GM03348 (cell line): ENCODE measurements around the gene ITPKA.
A peak's percentile ranks its signal among the peaks of the same experiment; 100 is the strongest.

Experiments
- DNase-seq: peaks from one replicate; pipeline ENCODE4 v3.0.0; 2012; ENCODE audit warnings: low spot score

Gene ITPKA

DNA sequence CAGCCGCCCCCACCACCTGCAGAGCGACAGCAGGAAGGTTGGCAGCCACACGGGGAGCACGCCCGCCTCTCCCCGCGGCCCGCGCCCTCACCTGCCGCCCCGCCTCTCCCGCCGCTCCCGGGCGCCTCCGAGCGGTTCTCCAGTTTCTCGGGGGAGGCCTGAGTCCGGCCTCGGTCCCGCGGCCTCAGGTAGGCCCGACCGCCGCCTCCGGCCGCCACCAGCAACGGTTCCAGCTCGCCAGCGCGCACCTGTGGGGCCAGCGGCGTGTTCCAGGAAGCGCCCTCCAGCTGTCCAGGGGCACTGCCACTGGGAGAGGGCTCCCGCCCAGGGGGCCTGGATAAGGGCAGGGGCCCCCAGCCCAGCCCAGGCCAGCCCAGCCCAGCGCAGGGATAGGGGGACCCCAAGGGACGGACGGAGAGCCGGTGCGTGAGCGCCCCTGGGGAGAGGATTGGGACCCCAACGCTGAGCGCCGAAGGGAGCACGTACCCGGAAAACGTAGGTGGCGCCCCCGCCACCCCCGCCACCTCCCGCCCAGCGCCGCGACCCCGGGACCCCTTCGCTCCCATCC lies 17.7 kb downstream of the ITPKA start:
- no peak for DNase-seq

DNA sequence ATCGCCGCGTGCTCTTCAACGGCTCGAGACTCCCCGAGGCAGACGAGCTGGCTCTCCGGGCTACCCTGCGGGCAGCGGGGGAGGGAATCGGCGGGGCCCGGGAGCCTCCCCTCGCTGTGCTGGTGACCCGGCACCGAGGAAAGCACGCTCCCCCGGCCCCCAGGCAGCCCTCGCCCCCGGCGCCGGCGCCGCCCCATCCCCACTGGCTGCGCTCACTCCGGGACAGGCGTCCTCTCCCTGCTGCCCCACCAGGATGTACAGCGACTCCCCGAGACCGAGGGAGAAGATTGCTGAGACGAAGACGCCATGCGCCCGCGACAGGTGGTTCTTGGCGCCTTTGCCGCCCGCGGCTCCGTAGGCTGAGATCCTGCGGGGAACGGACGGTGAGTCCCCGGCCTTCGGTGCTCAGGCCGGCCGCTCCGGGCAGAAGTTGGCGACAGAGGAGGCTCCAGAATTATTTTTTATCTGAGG lies 18.3 kb downstream of the ITPKA start:
- DNase-seq = no peak

DNA sequence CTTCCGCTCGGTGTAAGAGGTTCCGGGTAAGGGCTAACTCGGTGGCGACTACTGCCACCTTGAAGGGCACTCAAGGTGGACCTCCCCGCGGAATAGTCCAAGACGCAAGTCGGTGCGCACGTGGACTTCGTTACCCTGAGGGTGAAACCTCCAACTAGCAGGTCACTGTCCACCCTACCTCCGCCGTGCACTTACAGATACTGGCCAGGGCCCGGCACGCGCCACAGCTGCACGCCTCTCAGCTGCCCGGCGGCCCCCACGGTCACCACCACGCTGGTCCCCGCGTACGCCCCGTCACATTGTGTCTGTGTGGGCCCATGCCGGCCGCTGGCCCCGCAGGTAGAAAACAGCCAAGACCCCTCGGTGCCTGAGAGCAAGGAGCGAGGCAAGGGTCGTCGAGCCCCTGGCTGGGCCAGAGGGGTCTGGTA lies 18.9 kb downstream of the ITPKA start:
- DNase-seq = no peak

DNA sequence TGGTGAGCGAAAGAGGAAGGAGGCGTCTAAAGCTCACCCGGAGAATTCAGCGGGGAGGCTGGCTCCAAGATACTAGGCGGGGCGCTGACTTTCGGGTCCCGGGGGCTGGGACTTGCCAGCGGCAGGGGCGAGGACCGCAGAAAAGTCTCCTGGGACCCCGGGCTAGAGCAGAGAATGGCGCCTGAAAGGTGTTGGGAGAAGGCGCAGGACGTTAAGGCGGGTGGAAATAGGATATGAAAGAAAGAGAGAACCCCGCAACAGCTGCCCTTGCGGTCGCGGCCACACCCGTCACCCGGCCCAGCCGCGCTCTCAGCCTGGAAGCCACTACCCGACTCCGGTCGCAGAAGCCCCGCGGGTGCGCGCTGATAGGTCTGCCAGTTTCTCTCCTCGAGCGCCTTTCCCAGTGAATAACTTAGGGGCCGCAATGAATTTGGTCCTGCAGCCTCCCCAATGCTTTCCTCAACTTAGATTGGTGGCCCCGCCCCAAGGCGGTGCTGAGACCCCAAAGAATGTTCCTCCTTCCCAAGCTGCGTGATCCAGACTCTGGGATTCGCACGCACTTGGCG lies 19.3 kb downstream of the ITPKA start:
- DNase-seq = peak; percentile 50

DNA sequence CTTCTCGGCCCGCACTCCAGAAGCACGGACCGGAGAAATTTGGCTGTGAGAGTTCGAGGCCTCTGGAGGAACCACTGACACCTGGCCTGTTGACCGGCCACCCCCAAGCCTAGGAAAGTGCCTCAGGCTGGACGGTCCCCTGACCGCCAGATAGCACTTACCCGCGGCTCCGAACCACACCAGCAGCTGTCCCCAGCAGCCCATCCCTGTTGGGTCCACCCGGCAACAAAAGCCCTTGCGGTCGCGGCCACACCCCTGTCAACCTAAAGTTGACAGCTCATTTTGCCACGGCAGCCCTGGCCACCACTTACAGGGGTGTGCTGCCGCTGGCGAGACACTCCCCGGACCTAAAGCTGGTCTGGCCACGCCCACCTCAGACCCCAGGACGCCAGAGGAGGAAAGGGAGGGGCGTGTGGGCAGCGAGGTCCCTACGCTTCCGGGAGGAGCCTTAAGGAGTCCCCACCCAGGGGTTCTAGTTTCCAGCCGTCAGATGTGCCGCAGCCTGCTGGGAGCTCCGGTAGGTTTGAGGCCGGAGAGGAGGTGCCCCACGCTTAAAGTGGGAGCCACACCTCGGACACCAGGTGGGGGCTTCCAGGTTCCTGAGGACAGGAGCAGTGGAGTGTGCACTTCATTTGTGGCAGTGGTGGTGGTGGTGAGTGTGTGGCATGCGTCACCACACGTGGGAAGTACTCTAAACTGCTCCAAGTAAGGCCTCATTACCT lies 20.0 kb downstream of the ITPKA start, which contains the start of gene LTK:
TSS of gene LTK (minus strand) at position 322 of the 722 bp plus-strand sequence. CDS start at position 204, 118 bp downstream.
- DNase-seq = no peak

DNA sequence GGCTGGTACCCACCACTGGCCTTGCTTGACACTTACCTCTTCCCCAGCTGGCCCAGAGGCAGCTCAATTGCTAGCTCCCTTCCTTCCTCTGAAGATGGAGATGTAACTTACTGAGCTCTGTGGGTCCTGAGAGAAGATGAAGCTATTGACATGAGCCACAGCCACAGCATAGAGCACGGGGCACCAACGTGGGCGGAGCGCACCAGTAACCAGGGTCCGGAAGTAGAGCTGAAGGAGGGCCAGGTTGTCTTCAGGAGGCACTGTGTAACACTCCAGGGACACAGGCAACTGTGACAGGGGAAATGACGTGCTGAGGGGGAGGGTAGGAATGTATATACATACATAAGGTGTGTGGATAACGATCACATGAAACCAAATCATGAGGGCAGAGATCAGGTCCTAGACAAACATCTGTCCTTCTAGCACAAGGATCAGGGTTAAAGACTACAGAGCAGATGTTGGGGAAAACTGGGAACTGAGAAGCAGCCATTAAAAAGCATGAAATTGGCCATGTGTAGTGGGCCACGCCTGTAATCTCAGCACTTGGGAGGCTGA lies 24.3 kb downstream of the ITPKA start:
- no peak for DNase-seq

DNA sequence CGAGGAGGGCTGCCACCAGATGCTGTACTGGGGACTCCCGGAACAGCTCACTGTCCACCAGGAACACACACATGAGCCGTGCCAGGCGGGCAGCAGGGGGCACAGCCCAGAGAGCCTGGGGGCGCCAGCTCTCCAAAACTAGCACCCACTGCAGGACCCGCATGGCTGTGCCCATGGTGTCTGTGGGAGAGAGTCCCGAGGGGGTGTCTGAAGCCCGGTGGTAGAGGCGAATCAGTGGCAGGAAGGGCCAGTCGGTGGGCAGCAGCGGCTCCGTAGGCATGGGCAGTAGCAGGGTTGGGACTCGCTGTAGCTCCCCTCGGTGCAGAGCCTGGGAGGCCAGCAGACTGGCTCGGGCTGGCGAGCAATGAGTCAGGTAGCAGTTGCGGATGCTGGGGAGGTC lies 27.0 kb downstream of the ITPKA start:
- DNase-seq = no peak

DNA sequence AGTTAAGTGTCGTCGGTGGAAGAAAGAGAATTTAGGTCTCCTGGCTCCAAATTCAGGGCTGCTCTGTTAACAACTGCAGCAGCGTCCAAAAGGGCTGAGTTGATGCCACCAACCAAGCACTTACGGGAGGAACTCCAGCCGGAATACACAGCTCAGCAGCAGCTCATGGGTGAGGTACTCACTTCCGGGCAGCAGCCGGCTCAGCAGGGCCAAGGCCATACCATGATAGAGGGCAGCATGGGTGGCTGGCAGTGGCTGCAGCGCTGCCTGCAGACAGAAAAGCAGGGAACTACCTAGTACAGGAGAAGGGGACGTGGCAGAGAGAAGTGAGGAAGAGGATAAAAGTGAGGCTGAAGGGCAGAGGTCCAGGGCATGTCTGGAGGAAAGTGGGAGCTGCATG lies 27.9 kb downstream of the ITPKA start:
- no peak for DNase-seq

DNA sequence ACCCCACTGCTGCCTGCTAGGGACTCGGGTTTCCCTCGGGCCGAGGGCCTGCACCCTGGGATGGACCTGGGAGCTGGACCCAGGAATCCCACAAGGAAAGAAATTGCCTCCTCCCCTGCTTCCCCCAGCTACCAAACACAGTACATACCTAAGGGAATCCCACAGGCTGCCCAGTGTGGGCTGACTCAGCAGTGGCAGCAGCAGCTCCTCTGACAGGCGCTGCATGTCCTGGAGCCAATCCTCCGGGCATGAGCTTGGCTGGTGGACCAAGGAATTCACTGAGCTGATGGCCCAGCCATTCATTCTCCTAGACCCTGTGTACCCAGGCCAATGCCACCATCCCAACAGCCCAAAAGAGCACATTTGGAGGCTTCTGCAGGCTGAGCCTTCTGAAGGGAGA lies 29.4 kb downstream of the ITPKA start:
- DNase-seq = no peak

DNA sequence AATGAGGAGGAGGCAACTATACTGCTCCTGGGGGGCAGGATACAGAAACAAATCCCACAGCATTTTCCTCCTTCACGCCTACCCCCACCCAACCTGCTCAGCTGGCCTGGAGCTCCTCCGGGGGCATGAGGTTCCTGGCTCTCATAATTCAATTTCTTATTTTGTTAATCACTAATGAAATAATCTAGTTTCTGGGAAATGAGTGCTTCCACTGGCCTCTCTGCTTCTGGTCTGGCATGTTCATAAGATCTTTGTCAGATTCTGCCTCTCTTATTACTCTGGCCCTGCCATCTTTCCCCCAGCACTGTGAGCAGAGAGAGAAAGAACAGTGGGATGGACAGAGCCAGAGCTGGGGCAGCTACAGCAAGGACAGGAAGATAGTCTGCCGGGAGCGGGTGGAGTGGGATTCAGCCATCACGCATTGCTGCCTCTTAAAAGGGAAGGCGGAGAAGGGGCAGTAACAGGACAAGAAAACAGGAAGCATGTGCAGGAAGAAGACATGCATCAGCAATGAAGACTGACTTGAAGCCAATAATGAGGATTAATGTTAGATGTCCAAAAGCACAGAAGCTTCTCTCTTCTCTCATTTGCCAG lies 36.8 kb downstream of the ITPKA start:
- DNase-seq = no peak

DNA sequence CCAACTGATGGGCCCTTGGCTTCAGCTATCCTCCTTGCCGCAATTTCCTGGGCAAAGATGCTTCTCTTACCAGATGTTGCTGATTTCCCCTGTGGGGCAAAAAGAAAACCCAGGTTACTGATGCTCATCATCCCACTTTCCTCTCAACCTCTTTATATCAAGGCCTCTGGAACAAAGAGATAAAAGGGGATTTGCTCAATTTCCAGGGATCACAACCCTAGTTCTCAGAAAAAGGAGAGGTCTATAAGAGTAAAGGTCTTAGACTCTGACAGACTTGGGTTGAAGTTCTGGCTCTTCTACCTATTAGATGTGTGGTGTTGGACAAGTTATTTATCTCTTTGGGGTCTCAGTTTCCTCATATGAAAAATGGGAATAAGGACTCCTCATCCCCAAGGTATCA lies 41.9 kb downstream of the ITPKA start:
- no peak for DNase-seq

DNA sequence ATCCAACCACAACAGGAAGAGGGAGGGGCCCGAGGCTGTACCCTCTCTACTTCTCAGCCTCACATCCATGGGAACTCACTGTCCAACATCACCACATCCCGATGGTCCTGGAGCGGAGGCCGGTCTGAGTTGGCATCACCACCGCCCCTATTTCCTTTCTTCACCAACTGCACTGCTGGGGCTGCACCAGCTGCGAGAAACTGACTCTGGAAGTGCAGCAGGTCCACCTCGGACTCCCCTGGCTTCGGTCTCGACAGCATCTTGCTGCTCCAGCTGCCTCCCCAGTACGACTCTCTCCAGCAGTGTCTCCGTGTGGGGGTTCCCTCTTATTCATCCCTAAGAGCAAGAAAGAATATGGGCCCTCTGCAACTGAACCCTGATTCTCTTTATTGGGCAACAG lies 43.2 kb downstream of the ITPKA start:
- no peak for DNase-seq

DNA sequence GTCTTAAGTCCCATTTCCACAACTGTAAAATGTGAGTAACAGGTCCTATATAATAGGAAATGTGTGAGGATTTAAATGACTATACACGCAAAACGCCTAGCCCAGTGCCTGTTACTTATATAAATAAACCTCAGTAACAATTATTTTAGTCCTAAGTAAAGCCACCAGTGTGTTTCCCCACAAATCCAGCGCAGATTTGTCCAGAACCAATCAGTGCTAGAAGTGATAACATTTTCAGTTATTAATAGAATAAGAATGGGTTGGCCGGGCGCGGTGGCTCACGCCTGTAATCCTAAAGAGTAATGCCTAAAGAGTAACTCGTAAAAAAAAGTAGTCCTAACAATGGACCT lies 49.8 kb downstream of the ITPKA start:
- DNase-seq = no peak

DNA sequence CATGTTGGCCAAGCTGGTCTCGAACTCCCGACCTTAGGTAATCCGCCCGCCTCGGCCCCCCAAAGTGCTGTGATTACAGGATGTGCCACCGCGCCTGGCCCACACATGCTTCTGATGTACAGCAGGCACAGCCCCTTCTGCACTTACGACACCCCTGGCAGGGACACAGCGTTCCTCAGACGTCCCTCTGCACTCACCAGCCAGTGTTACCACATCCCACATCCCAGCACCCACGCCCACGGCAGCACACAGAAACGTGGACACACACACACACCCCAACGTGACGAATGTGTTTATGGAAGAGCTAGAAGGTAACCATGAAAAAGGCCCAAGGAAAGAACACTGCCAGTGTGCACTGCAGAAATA lies 51.0 kb downstream of the ITPKA start:
- peak; percentile 71 for DNase-seq

DNA sequence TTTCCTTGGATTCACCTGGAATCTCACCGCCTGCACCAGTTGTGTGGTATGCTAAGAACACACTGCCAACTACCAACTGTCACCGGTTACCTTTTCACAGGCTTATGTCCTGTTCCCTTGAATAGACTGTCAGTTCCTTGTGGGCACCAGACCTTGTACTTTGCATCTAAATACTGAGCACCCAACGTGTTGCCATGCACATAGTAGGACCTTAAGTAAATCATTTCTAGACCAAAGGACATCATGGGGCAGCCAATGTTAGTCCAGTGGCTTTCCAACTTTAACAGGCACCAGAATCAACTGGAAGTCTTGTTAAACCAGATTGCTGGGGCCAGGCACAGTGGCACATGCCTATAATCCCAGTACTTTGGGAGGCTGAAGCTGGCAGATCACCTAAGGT lies 51.5 kb downstream of the ITPKA start:
- DNase-seq = no peak

DNA sequence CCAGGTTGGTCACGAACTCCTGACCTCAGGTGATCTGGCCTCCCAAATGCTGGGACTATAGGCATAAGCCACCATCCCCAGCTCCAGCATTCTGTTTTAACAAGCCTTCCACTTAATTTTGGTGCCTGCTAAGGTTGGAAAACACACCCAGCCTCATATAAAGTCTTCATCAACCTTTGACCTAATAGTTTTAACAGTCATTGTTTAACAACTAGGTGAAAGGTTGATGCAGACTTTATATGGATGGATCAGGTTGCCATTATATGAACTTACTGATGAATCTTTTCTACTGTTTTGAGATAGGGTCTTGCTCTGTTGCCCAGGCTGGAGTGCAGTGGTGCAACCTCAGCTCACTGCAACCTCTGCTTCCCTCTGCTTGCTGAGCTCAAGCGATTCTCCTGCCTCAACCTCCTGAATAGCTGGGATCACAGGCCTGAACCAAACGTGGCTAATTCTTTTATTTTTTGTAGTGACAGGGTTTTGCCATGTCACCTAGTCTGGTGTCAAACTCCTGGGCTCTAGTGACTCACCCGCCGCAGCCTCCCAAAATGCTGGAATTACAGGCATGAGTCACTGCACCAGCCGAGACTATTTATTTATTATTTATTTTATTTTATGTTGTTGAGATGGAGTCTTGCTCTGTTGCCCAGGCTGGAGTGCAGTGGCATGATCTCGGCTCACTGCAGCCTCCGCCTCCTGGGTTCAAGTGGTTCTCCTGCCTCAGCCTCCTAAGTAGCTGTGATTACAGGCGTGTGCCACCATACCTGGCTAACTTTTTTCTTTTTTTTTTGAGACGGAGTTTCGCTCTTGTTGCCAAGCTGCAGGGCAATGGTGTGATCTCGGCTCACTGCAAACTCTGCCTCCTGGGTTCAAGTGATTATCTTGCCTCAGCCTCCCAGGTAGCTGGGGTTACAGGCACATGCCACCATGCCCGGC lies 53.4 kb downstream of the ITPKA start:
- peak; percentile 39 for DNase-seq

DNA sequence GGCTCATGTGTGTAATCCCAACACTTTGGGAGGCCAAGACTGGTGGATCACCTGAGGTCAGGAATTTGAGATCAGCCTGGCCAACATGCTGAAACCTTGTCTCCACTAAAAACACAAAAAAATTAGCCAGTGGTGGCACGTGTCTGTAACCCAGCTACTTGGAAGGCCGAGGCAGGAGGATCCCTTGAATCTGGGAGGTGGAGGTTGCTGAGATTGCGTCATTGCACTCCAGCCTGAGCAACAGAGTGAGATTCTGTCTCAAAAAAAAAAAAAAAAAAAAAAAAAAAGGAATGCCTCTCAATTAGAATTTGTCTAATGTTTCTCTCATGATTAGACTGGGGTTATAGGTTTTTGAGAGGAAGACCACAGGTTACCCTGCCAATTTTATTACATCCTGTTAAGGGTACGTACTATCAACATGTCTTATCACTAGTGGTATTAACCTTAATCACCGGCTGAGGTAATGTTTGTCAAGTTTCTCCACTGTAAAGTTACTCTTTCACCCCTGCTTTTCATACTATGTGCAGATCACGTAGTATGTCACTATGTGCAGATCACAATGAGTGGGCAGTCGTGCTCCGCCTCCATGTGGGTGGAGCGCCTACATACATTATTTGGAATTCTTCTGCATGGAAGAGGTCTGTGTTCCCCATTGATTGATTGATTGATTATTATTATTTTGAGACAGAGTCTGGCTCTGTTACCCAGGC lies 56.5 kb downstream of the ITPKA start:
- no peak for DNase-seq
